NCI-H2081 (cell line): Measurements from ENCODE around the gene APOBEC3B.
"Not testable (repeated sequence)": the region's sequence is repeated elsewhere in the genome, so short reads cannot be mapped to it uniquely, and the experiment has no call there.

Source experiments
- DNase-seq, 2 experiments: peaks; one replicate each; lab custom pipeline; 2025; lab: John Stamatoyannopoulos, UW

Gene APOBEC3B

DNA sequence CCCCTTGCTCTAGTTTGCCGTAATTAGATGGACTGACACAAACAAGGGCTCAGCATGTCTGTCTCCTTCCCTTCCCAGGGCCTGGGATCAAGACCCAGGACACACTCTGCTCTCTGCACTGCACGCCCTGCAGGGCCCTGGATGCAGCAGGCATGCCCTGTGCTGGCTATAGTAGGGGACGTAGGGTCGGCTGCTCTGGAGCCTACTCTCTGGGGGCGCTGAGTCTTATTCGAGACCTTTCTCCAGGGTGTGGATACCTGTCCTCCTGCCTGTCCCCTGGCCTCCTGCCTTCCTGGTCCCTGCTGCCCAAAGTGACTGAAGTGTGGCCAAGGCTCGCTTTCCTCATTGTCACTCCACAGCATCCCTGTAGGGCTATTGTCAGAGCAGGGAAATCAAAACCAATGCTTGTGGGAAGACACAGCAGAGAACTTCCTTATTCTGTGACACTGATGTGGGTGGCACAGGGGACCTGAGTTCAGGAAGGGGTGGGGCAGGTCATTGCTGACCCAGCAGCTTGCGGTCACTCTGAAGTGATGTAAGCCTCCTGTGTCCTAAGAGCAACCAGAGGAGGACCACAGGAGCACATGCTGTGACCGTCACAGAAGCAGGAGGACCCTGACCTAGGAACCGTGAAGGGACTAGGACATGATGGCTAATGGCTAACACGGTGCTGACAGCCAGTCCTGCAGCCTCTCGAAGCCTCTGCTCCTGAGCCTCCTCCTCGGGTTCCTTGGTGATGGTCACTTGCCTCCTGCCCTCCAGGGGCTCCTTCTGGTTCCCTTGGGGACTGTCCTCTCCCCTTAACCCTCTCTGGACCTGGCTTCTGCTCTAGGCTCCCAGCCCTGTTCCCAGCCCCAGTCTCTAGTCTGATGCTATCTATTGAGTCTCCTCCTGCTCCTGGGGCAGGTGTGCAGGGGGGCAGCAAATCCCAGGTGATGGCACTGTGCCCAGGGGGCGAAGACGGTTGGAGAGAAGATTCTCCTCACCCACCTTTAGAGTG is 14.4 kb upstream of the APOBEC3B start:
- DNase-seq, result no peak

DNA sequence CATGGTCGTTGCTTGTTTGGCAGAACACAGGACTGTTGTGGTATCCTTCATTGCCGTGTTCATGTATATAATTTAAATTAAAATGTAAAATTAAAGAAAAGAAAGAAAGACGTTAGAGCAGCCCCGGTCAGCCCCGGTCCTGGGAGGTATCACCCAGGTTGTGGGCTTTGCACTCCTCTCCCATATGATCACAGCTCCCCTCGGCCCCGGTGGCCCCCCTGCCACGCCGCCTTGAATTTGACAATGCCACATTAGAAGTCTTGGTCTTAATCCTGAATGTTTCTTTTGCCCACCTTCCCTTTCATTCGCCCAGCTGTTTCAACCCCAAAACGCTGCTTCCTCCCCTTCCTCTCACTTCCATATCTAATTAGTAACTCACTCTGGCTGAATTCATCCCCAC is 13.3 kb upstream of the APOBEC3B start:
- no peak for DNase-seq

DNA sequence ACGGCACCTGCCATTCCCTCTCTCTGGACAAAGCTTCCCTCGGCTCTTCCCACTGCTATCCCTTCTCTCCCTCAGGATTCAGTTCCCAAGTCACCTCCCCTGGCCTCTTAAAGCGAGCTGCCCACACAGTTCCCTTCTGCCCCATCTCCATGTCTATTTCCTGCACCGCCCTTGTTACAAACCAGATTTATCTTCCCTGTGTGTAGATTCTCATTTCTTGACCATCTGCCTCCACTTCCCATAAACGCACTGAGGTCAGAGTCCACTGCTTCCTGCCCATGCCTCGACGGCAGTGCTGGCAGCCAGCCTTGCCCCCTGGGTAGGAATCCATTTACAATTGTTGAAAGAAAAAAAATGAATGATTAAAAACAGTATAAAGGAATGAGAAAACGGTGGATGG is 11.6 kb upstream of the APOBEC3B start:
- DNase-seq, result no peak

DNA sequence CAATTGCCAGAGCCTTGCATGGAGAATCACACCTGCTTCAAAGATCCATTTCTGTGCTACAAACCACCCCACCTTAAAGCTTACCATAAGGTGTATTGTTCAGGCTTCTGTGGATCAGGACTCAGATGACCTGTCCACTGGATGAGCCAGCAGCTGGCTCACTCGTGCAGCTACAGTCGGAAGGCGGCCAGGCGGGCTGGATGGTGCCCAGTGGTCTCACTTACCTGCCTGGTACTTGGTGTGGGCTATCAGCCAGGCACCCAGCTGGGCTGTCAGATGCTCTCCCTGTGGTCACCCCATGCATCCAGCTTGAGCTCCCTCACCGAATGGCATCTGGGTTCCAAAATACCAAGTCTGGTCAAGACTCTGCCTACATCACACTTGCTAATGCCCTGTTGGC is 10.9 kb upstream of the APOBEC3B start:
- no peak for DNase-seq

DNA sequence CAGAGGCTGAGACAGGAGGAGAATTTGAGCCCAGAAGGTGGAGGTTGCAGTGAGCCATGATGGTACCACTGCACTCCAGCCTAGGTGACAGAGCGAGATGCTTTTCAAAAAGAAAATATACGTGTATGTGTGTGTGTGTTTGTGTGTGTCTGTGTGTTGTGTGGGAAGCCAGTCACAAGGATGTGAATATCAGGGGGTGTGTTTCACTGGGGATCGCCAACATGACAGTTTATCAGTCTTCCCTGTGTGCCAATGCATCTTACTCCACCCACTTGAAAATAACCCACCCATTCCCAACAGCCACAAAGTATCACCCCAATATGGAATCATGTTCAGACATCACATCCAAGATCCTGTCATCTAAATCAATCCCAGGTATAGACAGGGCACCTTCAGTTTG is 10.4 kb upstream of the APOBEC3B start:
- DNase-seq, result no peak

DNA sequence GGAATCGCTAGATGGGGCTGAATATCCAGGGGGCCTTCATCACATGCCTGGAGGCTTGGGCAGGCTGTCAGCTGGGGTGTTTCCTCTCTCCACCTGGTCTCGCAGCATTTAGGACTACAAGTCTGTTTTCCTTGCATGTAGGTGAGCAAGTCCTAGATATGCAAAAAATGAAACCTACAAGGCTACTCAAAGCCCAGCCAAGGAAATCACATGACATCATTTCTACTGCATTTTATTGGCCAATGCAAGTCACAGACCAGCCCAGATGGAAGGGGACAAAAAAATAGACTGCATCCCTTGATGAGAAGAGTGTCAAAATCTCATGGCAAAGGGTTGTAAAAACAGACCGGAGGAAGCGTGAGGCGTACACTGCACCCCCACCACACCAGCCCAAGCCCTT is 9.6 kb upstream of the APOBEC3B start:
- no peak for DNase-seq

DNA sequence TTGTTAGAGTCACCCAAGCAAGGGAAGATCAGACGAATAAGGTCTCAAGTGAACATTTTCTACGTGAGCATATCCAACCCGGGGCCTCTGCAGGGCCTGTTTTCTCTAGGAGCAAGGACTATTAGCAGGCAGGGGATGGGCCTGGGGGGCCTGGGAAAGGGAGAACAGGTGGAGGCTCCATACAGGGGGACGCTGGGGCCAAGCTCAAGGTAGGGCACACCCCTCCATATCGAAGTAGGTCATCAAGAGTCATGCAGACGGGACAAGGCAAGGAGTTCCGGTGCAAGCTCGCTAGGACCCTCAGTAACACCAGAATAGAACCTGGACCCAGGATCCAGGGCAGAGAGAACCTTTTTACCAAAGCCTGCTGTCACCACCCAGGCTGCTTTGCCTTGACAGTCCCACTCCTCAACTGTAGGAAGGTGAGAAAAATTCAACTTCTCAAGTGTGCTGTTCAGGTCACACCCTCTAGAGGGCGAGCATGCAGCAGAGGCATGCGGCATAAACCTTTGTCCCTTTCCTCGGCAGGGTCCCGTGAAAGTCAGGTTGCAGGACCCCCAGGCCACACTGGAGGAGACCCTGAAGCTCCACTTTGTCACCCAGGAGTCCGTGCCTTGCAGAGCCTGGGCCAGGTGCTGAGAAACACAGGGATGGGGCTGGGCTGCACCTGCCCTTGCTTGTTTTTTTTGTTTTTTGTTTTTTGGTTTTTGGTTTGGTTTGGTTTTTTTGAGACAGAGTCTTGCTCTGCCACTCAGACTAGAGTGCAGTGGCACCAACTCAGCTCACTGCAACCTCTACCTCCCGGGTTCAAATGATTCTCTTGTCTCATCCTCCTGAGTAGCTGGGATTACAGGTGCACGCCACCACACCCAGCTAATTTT is 8.6 kb upstream of the APOBEC3B start:
- DNase-seq, result peak in 1 of 2 experiments; percentile 11

DNA sequence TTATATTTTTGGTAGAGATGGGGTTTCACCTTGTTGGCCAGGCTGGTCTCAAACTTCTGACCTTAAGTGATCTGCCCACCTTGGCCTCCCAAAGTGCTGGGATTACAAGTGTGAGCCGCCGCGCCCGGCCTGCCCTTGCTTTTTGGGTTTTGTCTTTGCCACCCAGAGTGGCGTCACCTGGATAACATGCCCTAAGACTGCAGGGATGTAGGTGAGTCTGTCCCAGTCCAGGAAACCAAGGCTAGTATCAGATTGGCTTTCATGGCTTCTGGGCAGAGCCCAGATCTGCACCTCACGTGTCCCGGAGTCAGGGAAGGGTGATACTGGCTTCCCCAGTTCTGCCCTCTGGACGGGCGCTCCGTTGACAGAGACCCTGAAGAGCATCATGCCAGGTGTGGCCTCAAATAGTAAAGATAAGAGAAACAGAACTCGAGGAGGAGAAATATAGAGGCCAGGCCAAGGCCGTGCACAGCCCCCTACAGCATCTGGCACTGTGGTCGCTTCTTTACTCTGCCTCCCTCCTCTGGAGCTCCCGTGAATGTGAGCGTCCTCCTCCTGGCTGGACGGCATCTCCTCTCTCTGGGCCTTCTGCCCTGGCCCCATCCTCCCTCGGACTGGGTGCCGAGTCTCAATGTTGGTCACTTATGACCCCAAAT is 7.8 kb upstream of the APOBEC3B start:
- DNase-seq, result no peak

DNA sequence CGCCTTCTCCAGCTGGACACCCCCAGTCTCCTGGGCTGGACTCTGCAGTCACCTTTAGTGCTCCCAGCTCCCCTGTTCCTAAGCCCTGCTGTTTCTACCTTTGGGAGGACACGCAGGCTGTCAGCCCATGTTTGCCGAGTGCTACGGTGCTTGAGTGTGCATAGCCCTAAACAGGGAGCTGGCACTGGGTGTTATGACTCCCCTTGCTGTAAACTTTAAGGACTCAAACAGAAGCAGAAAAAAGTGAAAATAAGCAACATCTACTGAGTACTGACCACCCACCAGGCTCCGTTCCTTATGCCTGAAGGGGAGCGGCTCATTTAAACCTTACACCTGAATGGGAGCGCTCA is 7.3 kb upstream of the APOBEC3B start:
- DNase-seq, result no peak

DNA sequence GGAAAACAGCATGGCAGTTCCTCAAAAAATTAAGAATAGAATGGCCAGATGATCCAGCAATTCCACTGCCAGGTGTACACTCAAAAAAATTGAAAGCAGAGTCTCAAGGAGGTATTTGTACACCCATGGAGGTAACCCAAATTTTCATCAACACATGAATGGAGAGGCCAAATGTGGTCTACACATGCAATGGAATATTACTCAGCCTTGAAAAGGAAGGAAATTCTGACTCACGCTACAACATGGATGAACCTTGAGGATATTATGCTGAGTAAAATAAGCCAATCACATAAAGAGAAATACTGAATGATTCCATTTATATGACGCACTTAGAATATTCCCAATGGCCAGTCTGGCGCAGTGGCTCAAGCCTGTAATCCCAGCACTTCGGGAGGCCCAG is 4.9 kb upstream of the APOBEC3B start:
- DNase-seq, result not testable (repeated sequence)

DNA sequence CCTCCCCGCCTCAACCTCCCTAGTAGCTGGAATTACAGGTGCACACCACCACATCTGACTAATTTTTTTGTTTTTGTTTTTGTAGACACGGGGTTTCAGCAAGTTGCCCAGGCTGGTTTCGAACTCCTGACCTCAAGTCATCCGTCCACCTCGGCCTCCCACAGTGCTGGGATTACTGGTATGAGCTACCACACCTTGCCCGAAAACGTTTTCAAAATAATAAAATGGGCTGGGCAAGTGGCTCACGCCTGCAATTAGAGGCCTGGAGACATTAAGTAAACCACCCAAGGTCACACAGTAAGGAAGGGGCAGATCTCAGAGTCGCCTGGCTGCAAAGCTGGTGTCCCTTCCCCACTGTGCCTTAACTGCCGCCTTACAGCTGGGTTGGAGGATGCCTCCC is 1.6 kb upstream of the APOBEC3B start:
- DNase-seq, result not testable (repeated sequence)

DNA sequence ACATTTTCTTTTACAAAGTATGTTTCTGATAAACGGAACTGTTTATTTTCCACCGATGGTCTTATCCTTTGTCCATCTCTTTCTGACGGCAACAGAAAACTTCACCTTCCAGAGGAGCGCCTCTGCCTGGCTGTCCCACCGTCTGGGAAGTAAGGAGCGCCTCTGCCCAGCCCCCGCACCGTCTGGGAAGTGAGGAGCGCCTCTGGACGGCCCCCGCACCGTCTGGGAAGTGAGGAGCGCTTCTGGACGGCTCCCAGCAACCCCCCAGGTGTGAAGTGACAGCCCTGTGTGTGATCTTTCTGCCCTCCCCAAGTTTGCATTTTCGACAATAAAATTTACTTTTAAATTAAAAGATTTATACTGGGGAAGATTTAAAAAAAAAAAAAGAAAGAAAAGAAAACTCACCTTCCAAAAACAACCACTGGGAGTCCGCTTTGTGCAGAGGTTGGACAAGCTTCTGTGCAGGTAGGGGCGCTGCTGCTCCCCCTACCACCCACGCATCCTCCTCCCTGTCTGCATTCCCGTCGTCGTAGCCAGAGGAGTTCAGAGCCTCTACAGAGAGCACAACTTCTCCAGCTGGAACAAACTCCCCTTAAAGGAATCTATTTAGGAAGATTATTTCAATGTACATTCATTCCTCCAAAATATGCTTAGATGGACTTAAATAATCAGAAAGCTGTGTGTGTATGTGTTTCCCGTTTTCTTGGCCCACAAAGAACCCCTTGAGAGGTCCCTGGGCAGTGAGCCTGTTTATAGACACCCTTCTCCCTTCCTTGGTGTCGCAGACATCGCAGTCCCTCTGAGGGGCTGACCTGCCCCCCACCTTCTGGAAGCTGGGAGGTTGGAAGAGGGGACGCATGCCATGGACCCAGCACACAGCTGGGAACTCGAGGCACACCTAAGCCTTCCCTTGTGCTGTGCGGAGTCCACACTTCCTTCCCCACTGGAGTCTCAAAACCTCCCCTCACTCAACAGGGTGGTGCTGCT is 849 bp upstream of the APOBEC3B start:
- DNase-seq, result no peak

DNA sequence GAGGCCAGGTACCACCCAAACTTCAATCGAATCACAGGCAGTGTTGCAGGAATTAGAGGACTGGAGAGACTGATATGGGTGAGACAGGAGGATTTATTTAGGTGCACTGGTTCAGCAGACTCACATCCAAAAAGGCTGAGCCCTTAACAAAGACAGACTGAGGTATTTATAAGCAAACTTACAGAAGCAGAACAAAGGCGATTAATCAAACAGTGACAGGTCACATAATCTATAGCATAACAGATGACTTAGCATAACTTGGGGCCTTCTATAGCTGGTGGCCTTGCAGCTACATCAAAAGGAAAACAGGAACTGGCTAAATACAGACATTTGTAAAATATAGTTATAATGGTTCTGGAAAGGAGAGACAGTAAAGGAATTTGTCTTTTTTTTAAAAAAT is 2.1 kb downstream of the APOBEC3B start:
- DNase-seq, result no peak

DNA sequence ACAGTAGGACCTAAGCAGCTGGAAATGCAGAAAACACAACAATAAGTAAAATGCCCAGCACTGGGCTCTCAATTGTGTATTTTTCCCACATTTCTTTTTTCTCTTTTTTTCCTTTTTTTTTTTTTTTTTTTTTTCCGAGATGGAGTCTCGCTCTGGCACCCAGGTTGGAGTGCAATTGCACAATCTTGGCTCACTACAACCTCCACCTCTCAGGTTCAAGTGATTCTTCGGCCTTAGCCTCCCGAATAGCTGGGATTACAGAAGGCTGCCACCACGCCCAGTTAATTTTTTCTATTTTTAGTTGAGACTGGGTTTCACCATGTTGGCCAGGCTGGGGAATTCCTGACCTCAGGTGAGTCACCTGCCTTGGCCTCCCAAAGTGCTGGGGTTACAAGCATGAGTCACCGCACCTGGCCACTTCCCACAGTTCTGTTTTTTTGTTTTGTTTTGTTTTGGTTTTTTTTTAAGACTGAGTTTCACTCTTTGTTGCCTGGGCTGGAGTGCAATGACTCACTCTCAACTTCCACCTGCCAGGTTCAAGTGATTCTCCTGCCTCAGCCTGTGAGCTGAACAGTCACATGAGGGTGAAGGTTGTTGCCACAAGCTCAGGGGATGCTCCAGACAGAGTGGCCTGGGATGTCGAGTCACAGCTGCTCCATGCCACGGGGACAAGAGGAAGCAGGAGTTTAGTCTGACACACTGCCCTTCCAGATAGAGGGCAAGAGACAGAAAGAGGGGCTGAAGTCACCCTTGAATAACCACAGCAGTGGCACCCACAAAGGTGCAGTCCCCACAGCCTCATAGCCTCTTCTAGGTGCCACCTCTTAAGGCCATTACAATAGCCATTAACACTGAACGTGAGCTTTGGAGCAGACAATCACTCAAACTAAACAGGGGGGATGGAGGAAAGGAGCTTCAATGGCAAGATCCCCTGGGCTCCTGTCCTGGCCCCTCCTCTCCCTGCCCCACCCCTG is 2.9 kb downstream of the APOBEC3B start:
- DNase-seq, result peak in 1 of 2 experiments; percentile 9

DNA sequence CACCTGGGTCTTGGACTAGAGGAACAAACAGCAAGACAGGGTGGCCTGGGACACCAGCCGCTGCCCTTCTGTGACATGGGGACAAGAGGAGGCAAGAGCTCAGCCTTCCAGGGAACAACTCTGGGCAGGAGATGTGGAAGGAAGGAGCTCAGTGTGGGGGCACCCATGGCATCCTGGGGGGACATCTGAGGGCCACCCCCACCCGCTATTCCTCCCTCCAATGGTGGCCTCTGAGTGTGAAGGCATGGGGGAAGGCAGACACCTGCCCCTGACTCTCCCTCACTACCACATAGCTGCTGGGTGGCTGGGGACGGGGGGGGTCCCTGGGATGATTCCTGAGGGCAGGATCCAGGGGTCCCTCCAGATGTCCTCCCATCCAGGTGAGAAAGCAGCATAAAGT is 4.5 kb downstream of the APOBEC3B start:
- DNase-seq, result no peak

DNA sequence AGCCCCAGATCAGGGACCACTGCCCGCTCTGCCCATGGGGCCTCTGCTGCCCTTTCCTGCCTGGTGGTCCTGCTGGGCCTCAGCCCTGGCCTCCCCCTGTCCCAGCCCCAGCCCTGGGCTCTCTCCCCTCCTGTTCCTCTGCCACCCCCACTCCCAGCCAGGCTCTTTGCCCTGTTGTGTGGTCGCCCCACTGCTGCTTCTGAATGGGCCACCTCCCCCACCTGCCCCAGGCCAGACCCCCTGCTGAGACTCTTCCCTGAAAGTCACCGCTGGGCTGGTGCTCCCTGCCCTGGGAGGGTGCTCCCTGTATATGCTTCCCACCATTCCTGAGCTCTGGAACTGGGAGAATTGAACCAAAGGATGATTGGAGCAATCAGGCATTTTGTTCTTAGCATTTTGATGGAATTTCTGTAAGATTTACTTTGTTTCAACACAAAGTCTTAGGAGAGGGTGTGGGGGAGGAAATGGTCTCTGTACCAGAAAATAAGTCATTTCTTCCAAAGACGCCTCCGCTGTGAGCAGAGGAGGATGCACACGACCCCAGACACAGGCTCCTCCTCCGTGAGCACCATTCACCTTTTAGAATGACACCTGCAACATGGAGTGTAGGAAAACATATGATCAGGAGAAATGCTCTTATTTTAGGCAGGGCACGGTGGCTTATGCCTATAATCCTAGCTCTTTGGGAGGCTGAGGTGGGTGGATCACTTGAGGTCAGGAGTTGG is 5.2 kb downstream of the APOBEC3B start:
- no peak for DNase-seq

DNA sequence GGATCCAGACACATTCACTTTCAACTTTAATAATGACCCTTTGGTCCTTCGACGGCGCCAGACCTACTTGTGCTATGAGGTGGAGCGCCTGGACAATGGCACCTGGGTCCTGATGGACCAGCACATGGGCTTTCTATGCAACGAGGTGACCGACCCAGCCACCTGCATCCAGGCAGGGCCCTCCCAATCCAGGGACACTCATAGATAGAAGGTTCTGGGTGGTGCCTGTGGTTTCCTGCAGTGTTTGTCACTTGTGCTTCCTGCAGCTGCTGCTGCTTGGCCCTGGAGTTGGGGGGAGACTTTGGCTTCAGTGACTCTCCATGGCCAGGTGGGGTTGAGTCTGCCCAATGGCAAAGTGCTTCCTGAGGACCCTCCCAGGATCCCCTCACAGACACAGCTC is 7.3 kb downstream of the APOBEC3B start:
- no peak for DNase-seq

DNA sequence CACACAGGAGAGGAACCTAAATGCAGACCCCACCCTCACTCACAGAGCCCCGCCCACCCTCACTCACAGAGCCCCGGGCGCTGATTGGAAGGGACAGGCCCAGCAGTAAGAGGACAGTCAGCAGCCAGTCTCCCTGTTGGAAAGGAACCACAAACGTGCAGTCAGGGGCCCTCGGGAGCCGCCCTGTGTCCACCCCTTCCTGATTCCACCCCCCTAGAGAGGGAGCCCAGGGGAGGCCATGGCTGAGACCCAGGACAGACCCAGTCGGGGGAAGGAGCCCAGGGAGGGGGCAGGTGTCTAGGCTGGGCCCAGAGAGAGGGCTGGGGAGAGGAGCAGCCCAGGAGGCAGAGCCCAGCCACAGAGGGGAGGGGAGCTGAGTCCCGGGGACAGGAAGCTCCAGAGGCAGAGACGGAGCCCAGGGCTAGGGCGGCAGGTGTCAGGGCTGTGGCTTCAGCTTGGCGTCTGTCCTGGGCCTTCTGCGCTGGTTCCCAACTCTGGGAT is 10.8 kb downstream of the APOBEC3B start:
- DNase-seq, result not testable (repeated sequence)

DNA sequence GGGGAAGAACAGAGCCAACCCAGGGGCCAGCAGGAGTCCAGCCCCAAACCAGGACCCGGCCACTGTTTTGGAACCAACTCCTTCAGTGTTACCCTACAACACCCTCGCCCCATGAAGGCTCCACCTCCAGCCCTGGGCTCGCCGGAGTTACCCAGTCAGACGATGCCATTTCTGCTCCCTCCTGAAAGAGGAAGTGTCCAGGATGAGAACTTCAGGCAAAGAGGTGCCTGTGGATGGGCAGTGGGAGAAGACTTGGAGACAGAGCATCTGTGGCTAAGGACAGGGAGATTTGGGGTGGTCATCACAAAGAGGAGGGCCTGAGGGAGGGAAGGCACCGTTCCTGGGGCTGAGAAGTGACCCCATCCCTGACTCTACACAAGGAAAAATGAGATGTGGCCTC is 14.0 kb downstream of the APOBEC3B start:
- DNase-seq, result no peak
